H1 (cell line): Measurements from ENCODE around the gene TRABD2B. TPM values are rescaled to one million over a fixed set of nuclear protein-coding genes. Genes with fewer than 3 reads are reported as not detected.

Source experiments
- CREB1 ChIP-seq: IDR thresholded peaks from 2 replicates; pipeline ENCODE4 v1.6.1; 2012; ENCODE audit warnings: inconsistent platforms
- NANOG ChIP-seq: IDR thresholded peaks from 2 replicates; pipeline ENCODE4 v1.6.1; 2011; ENCODE audit warnings: low read length, low read depth, mild to moderate bottlenecking, inconsistent platforms; ENCODE audit not compliant: insufficient read depth, poor library complexity, severe bottlenecking
- polyA plus RNA-seq, 7 experiments: library from polyadenylated mRNA; depleted of rRNA in 3 of 7; stranded (reverse) in 5 of 7; unstranded in 2 of 7; fragments of >200 nt in 5 of 7; fragments of 200-250 nt in 2 of 7; gene quantifications; 1 replicate in 5 of 7; 2 replicates in 1 of 7; 4 replicates in 1 of 7; pipeline versions ENCODE4 v1.2.1 to v1.2.3, GENCODE V29; 2011 to 2013; ENCODE audit warnings: missing spikeins in 2 of 7, mixed read lengths in 2 of 7
- total RNA-seq: library from RNA; stranded (reverse); fragmentation: NEBNext Ultra II Directional; extraction: Animal tissue kit (Norgen Biotek cat#: 25700); gene quantifications from 2 replicates; pipeline ENCODE4 v1.2.1, GENCODE V29; 2021
- TF ChIP-seq, protein P1 (sequence below): IDR thresholded peaks from 2 replicates; pipeline ENCODE4 v1.6.1; 2011; ENCODE audit warnings: low read depth, mild to moderate bottlenecking, low read length; ENCODE audit not compliant: insufficient read depth

TRABD2B gene
- total and polyA plus RNA-seq, 2 of the 8 experiments (the other 6 are each of a cell fraction or from before 2014, with no cell fraction given): 0.95 to 3.4 TPM

DNA sequence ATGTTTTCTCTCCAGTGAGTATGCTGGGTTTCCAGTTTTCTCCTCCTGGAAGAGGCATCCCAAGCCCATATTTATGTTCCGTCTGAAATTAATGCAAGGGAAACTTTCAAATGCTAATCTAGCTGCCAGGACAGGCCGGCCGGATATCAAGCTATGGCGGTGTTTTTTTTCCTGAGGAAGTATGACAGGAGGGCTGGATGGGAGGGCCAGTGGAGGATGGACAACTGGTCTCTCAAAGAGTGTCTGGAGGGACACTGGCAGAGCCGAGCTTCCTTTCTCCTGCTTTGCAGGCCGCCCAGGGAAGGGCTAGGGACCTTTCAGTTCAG, 212.7 kb downstream of the TRABD2B start (continued):
- TF ChIP-seq, protein P1, sequence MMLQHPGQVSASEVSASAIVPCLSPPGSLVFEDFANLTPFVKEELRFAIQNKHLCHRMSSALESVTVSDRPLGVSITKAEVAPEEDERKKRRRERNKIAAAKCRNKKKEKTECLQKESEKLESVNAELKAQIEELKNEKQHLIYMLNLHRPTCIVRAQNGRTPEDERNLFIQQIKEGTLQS: no peak
- TF ChIP-seq NANOG: no peak
- no peak for TF ChIP-seq CREB1
- TF ChIP-seq, all 59 proteins: peak for 0
